ENCODE results near the gene OR4D9.
"Not testable (repeated sequence)": the region's sequence is repeated elsewhere in the genome, so short reads cannot be mapped to it uniquely, and the experiment has no call there.

The OR4D9 gene

GRCh38 chr11:59532620-59533019, 21.3 kb downstream of the OR4D9 start:
- no peak overlapping the region for H3K4me3 ChIP-seq (ENCODE audit: control insufficient read depth, low read depth, low read length)
- DNase-seq (ENCODE audit: low read depth): no peak
- no peak for TF ChIP-seq CTCF (IDR thresholded peaks at IDR 0.05; ENCODE audit: control insufficient read depth, insufficient read depth, low read depth, low read length, missing control alignments)

GRCh38 chr11:59534676-59535075, 23.3 kb downstream of the OR4D9 start:
- H3K4me3 ChIP-seq (ENCODE audit: control insufficient read depth, low read depth, low read length): no peak overlapping the region
- DNase-seq (ENCODE audit: low read depth): no peak
- no peak for TF ChIP-seq CTCF (IDR thresholded peaks at IDR 0.05; ENCODE audit: control insufficient read depth, insufficient read depth, low read depth, low read length, missing control alignments)

DNA sequence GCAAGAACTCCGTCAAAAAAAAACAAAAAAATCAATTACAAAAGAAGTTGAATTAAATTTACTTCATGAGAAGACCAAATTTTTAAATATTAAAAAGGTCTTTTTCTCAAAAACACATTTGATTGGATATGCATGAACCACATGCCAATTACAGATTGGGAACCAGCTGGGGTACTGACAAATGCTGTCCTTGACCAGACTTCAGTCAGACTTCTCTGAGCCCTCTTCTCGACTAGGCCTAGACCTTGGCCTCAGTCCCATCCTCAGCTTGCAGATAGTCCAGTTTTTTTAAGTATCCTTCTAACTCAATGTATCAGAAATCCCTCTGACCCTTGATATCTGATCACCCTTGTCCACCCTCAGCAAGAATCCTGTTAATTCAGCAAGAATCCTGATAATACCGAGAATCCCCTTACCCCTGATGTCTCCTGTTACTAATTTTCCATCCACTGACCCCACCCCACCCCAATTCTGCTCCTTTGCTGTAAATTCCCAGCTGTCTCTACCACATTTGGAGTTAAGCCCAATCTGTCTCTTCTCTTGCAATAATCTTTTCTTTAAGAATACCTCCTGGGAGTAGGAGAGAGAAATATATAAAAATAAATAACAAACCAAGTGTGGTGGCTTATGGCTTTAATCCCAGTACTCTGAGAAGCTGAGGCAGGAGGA, 30.9 kb downstream of the OR4D9 start:
- no peak overlapping the region for H3K4me3 ChIP-seq (ENCODE audit: control insufficient read depth, low read depth, low read length)
- DNase-seq (ENCODE audit: low read depth): no peak
- no peak for TF ChIP-seq CTCF (IDR thresholded peaks at IDR 0.05; ENCODE audit: control insufficient read depth, insufficient read depth, low read depth, low read length, missing control alignments)

DNA sequence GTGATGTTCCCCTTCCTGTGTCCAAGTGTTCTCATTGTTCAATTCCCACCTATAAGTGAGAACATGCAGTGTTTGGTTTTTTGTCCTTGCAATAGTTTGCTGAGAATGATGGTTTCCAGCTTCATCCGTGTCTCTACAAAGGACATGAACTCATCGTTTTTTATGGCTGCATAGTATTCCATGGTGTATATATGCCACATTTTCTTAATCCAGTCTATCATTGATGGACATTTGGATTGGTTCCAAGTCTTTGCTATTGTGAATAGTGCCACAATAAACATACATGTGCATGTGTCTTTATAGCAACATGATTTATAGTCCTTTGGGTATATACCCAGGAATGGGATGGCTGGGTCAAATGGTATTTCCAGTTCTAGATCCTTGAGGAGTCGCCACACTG, 32.4 kb downstream of the OR4D9 start:
- H3K4me3 ChIP-seq (ENCODE audit: control insufficient read depth, low read depth, low read length); DNase-seq (ENCODE audit: low read depth): not testable (repeated sequence)

DNA sequence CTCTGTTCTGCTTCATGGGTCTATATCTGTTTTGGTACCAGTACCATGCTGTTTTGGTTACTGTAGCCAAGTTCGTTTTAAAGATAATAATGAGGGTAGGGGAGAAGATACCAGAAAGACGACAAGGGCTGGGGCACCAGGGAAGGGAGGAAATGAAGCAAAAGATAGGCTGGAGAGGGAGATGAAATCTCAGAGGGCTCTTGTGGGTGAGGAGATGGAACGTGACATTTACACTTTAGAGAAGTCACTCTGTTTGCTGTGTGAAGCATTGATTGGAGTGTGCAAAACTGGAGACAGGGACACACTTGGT, 33.5 kb downstream of the OR4D9 start:
- TF ChIP-seq CTCF (IDR thresholded peaks at IDR 0.05; ENCODE audit: control insufficient read depth, insufficient read depth, low read depth, low read length, missing control alignments): no peak
- no peak for DNase-seq (ENCODE audit: low read depth)

DNA sequence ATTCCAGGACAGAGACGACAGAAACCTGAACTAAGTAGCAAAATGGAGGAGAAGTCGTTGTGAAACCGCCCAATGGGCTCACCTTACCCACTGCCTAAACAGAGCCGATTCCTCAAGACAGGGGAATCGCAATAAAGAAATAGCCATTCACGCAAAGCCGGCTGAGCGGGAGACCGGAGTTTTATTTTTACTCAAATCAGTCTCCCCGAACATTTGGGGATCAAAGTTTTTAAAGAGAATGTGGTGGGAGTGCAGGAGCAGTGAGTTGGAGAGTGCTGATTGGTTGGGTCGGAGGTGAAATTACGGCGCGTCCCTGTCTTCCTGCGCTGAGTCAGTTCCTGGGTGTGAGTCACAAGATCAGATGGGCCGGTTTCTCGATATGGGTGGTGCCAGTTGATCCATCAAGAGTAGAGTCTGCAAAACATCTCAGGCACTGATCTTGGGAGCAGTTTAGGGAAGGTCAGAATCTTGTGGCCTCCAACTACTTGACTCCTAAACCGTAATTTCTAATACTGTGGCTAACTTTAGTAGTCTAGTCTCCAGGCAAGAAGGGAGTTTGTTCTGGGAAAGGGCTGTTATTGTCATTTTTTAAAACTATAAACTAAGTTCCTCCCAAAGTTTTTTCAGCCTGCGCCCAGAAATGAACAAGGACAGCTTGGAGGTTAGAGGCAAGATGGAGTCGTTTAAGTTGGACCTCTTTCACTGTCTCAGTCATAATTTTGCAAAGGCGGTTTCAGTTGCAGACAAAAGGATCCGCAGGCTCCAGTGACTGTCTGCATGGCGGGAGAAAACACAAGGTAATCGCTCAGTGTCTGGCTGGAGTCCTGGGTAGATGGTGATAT, 34.1 kb downstream of the OR4D9 start:
- H3K4me3 ChIP-seq (ENCODE audit: control insufficient read depth, low read depth, low read length): no peak overlapping the region
- DNase-seq (ENCODE audit: low read depth): no peak
- TF ChIP-seq CTCF (IDR thresholded peaks at IDR 0.05; ENCODE audit: control insufficient read depth, insufficient read depth, low read depth, low read length, missing control alignments): no peak

More for the DNA sequence above, 33.5 kb downstream of the OR4D9 start:
- no peak overlapping the region for H3K4me3 ChIP-seq (ENCODE audit: control insufficient read depth, low read depth, low read length)

DNA sequence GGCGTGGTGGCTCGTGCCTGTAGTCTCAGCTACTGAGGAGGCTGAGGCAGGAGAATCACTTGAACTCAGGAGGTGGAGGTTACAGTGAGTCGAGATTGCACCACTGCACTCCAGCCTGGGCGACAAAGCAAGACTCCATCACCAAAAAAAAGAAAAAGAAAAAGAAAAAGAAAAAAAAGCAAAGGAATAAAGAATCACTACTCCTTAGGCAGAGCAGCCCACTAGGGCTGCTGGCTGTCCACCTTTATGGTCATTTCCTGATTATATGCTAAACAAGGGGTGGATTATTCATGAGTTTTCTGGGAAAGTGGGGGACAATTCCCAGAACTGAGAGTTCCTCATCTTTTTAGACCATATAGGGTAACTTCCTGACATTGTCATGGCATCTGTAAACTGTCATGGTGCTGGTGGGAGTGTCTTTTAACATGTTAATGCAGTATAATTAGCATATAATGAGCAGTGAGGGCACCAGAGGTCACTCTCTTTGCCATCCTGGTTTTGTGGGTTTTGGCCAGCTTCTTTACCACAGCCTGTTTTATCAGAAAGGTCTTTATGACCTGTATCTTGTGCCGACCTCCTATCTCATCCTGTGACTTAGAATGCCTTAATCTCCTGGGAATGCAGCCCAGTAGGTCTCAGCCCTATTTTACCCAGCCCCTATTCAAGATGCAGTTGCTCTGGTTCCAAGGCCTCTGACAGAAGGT, 36.4 kb downstream of the OR4D9 start:
- not testable (repeated sequence) for H3K4me3 ChIP-seq (ENCODE audit: control insufficient read depth, low read depth, low read length); DNase-seq (ENCODE audit: low read depth)
